Type B pancreatic cell (in vitro differentiated cells): ENCODE results near the gene RPS19BP1. TPM values are rescaled to one million over a fixed set of nuclear protein-coding genes. Genes with fewer than 3 reads are reported as not detected.

Experiments
- DNase-seq: peaks from one replicate; pipeline ENCODE4 v3.0.0; 2021; ENCODE audit warnings: mixed read lengths; ENCODE audit not compliant: unreplicated experiment; ENCODE audit errors: extremely low spot score
- H3K27ac Mint-ChIP-seq: 2 replicates; pipeline ENCODE4 v1.8.0; 2021; ENCODE audit warnings: mild to moderate bottlenecking, mixed read lengths
- H3K27me3 Mint-ChIP-seq: 2 replicates; pipeline ENCODE4 v1.8.0; 2021; ENCODE audit warnings: mixed read lengths
- H3K36me3 Mint-ChIP-seq: 2 replicates; pipeline ENCODE4 v1.8.0; 2021; ENCODE audit warnings: mixed read lengths
- H3K4me1 Mint-ChIP-seq: one replicate; pipeline ENCODE4 v1.8.0; 2021; ENCODE audit warnings: mixed read lengths; ENCODE audit not compliant: unreplicated experiment
- H3K4me3 Mint-ChIP-seq: 2 replicates; pipeline ENCODE4 v1.8.0; 2021; ENCODE audit warnings: mild to moderate bottlenecking, mixed read lengths
- H3K9me3 Mint-ChIP-seq: 2 replicates; pipeline ENCODE4 v1.8.0; 2021; ENCODE audit warnings: mixed read lengths
- CTCF ChIP-seq: fragments of 200-600 bp; sonication (generic); conservative IDR thresholded peaks from 2 replicates; pipeline ENCODE4 v1.5.0; 2021; ENCODE audit warnings: antibody characterized with exemption, mild to moderate bottlenecking
- long read RNA-seq: library from polyadenylated mRNA; unstranded; transcript quantifications from one replicate; pipeline ENCODE4 v2.0.0, GENCODE V29; 2020
- total RNA-seq: library from RNA; stranded (reverse); gene quantifications from 2 replicates; pipeline ENCODE4 v1.2.1, GENCODE V29; 2021; ENCODE audit warnings: low replicate concordance

The RPS19BP1 gene
- 52.3 and 59.1 TPM in 2 replicates for total RNA-seq
- long read RNA-seq, transcript RPS19BP1-201 (4 exons, 927 nt) = major isoform, 22 of 23 reads
- long read RNA-seq, partial matches to known transcripts = 0 of 23 reads
- long read RNA-seq, other reads (novel, unspliced or antisense) = 1 of 23 reads

- DNase-seq = peak; percentile 97
- Mint-ChIP-seq H3K27ac (peak within 1 kb of the TSS; percentile 97), H3K4me3 (peak within 1 kb of the TSS; percentile 98), H3K27me3 (no peaks in the 10 kb centered on the region), H3K4me1 (peaks cover 51% of the 10 kb centered on the region), H3K36me3 (peaks cover 5% of the 10 kb centered on the region), H3K9me3 (no peaks in the 10 kb centered on the region)
- no peak for TF ChIP-seq CTCF
Observed at GRCh38 chr22:39532215-39533073, at the start of gene RPS19BP1. Gene RPS19BP1, minus strand, starts transcription at chr22:39532748. Its CDS starts 10 bp downstream, at chr22:39532738.

- no peak overlapping the region for H3K27ac Mint-ChIP-seq
- H3K27me3 Mint-ChIP-seq = peaks cover 36% of the 10 kb centered on the region
- no peak for TF ChIP-seq CTCF
- no peaks in the 10 kb centered on the region for H3K9me3 Mint-ChIP-seq
- H3K36me3 Mint-ChIP-seq = no peaks in the 10 kb centered on the region
- H3K4me1 Mint-ChIP-seq = peaks cover 7% of the 10 kb centered on the region
- no peak for DNase-seq
- no peak overlapping the region for H3K4me3 Mint-ChIP-seq
Observed at GRCh38 chr22:39581303-39581702, 48.8 kb upstream of the RPS19BP1 start.

GRCh38 chr22:39580795-39581194, 48.2 kb upstream of the RPS19BP1 start:
- TF ChIP-seq CTCF = no peak
- Mint-ChIP-seq H3K4me1 (peaks cover 7% of the 10 kb centered on the region), H3K27ac (no peak overlapping the region), H3K36me3 (no peaks in the 10 kb centered on the region), H3K4me3 (no peak overlapping the region), H3K27me3 (peaks cover 36% of the 10 kb centered on the region), H3K9me3 (no peaks in the 10 kb centered on the region)
- no peak for DNase-seq

GRCh38 chr22:39580006-39580441, 47.5 kb upstream of the RPS19BP1 start:
- H3K4me3 Mint-ChIP-seq = no peak overlapping the region
- peaks cover 36% of the 10 kb centered on the region for H3K27me3 Mint-ChIP-seq
- H3K9me3 Mint-ChIP-seq = no peaks in the 10 kb centered on the region
- H3K27ac Mint-ChIP-seq = no peak overlapping the region
- DNase-seq = no peak
- no peaks in the 10 kb centered on the region for H3K36me3 Mint-ChIP-seq
- peaks cover 7% of the 10 kb centered on the region for H3K4me1 Mint-ChIP-seq
- no peak for TF ChIP-seq CTCF

- TF ChIP-seq CTCF = no peak
- no peak overlapping the region for H3K27ac Mint-ChIP-seq
- peaks cover 21% of the 10 kb centered on the region for H3K27me3 Mint-ChIP-seq
- H3K4me3 Mint-ChIP-seq = no peak overlapping the region
- no peak for DNase-seq
- no peaks in the 10 kb centered on the region for H3K9me3 Mint-ChIP-seq
- H3K36me3 Mint-ChIP-seq = no peaks in the 10 kb centered on the region
- peaks cover 7% of the 10 kb centered on the region for H3K4me1 Mint-ChIP-seq
Observed at GRCh38 chr22:39577900-39578299, 45.4 kb upstream of the RPS19BP1 start.
